GM23338 (cell line): ENCODE measurements around the gene SERPINI2. TPM values are rescaled to one million over a fixed set of nuclear protein-coding genes. Genes with fewer than 3 reads are reported as not detected.
A peak's percentile ranks its signal among the peaks of the same experiment; 100 is the strongest.

Source experiments
- ATAC-seq: fragments of 200-7000 bp; cut with Tn5 transposase; 3 replicates; pipeline ENCODE4 v1.9.1; 2020
- DNase-seq: peaks from one replicate; pipeline ENCODE4 v3.0.0-alpha.2; 2015; ENCODE audit warnings: low spot score
- H2AFZ ChIP-seq: fragments of 200-600 bp; sonication (generic); 2 replicates; pipeline ENCODE4 v1.8.0; 2016; ENCODE audit warnings: antibody characterized with exemption, mild to moderate bottlenecking, moderate library complexity
- H3F3A ChIP-seq: fragments of 200-600 bp; sonication (generic); replicated peaks from 2 replicates; pipeline ENCODE4 v1.8.0; 2017; ENCODE audit warnings: antibody characterized with exemption, mixed run types, low read depth
- H3K27ac ChIP-seq: fragments of 200-600 bp; sonication (generic); 2 replicates; pipeline ENCODE4 v1.6.1; 2016; ENCODE audit warnings: low read depth
- H3K27me3 ChIP-seq: fragments of 200-600 bp; sonication (generic); 2 replicates; pipeline ENCODE4 v1.8.0; 2016; ENCODE audit warnings: mild to moderate bottlenecking, mixed run types, moderate library complexity; ENCODE audit not compliant: insufficient read depth
- H3K36me3 ChIP-seq: fragments of 200-600 bp; sonication (generic); 2 replicates; pipeline ENCODE4 v1.8.0; 2016; ENCODE audit warnings: mild to moderate bottlenecking; ENCODE audit not compliant: insufficient read depth
- H3K4me1 ChIP-seq: fragments of 200-600 bp; sonication (generic); 2 replicates; pipeline ENCODE4 v1.8.0; 2016; ENCODE audit warnings: mild to moderate bottlenecking, moderate library complexity; ENCODE audit not compliant: insufficient read depth
- H3K4me2 ChIP-seq: fragments of 200-600 bp; sonication (generic); 2 replicates; pipeline ENCODE4 v1.7.1; 2017; ENCODE audit warnings: mixed run types
- H3K4me3 ChIP-seq: fragments of 200-600 bp; sonication (generic); 2 replicates; pipeline ENCODE4 v1.6.1; 2016; ENCODE audit warnings: mixed run types
- H3K79me2 ChIP-seq: fragments of 200-600 bp; sonication (generic); replicated peaks from 2 replicates; pipeline ENCODE4 v1.8.0; 2017; ENCODE audit warnings: mild to moderate bottlenecking; ENCODE audit not compliant: insufficient read depth
- H3K9me2 ChIP-seq: fragments of 200-600 bp; sonication (generic); 2 replicates; pipeline ENCODE4 v1.8.0; 2017; ENCODE audit not compliant: insufficient read depth
- H4K20me1 ChIP-seq: fragments of 200-600 bp; sonication (generic); replicated peaks from 2 replicates; pipeline ENCODE4 v1.8.0; 2017; ENCODE audit warnings: mild to moderate bottlenecking; ENCODE audit not compliant: insufficient read depth
- H3K27ac Mint-ChIP-seq: 2 replicates; pipeline ENCODE4 v1.8.0; 2020; ENCODE audit warnings: inconsistent platforms, mild to moderate bottlenecking, moderate library complexity, mixed read lengths
- H3K27me3 Mint-ChIP-seq: 3 replicates; pipeline ENCODE4 v1.8.0; 2022; ENCODE audit warnings: low read depth, mild to moderate bottlenecking, moderate library complexity, mixed read lengths, inconsistent platforms; ENCODE audit not compliant: insufficient read depth, poor library complexity
- H3K36me3 Mint-ChIP-seq: 3 replicates; pipeline ENCODE4 v1.8.0; 2021; ENCODE audit warnings: low read depth, mild to moderate bottlenecking, inconsistent platforms, moderate library complexity, mixed read lengths
- H3K4me1 Mint-ChIP-seq: 3 replicates; pipeline ENCODE4 v1.8.0; 2020; ENCODE audit warnings: mild to moderate bottlenecking, inconsistent platforms, mixed read lengths
- H3K4me3 Mint-ChIP-seq: 3 replicates; pipeline ENCODE4 v1.8.0; 2021; ENCODE audit warnings: moderate library complexity, mild to moderate bottlenecking, inconsistent platforms, mixed read lengths
- H3K9me3 Mint-ChIP-seq: 3 replicates; pipeline ENCODE4 v1.8.0; 2020; ENCODE audit warnings: moderate library complexity, mild to moderate bottlenecking, inconsistent platforms, mixed read lengths
- CREB1 ChIP-seq: fragments of 250-450 bp; sonication (Bioruptor Pico); IDR thresholded peaks from 2 replicates; pipeline ENCODE4 v1.5.0; 2020; ENCODE audit warnings: low read depth, mild to moderate bottlenecking, moderate library complexity
- EZH2 ChIP-seq: fragments of 200-600 bp; sonication (generic); IDR thresholded peaks from one replicate; pipeline ENCODE4 v1.8.0; 2017; ENCODE audit warnings: antibody characterized with exemption, mild to moderate bottlenecking, low read depth; ENCODE audit not compliant: unreplicated experiment
- EZH2phosphoT487 ChIP-seq: fragments of 200-600 bp; sonication (generic); IDR thresholded peaks from one replicate; pipeline ENCODE4 v1.8.1; 2018; ENCODE audit warnings: antibody characterized with exemption; ENCODE audit not compliant: unreplicated experiment
- JUNB ChIP-seq: IDR thresholded peaks from one replicate; pipeline ENCODE4 v1.6.1; 2016; ENCODE audit warnings: antibody characterized with exemption; ENCODE audit not compliant: unreplicated experiment
- NANOG ChIP-seq: IDR thresholded peaks from 2 replicates; pipeline ENCODE4 v1.6.1; 2016; ENCODE audit warnings: antibody characterized with exemption, borderline replicate concordance
- STAT1 ChIP-seq: IDR thresholded peaks from one replicate; pipeline ENCODE4 v1.6.1; 2016; ENCODE audit warnings: antibody characterized with exemption; ENCODE audit not compliant: unreplicated experiment
- ZNF114 ChIP-seq: fragments of 250-450 bp; sonication (Bioruptor Pico); IDR thresholded peaks from 2 replicates; pipeline ENCODE4 v1.5.0; 2020; ENCODE audit warnings: mild to moderate bottlenecking, moderate library complexity
- ZNF331 ChIP-seq: fragments of 250-450 bp; sonication (Bioruptor Pico); IDR thresholded peaks from 2 replicates; pipeline ENCODE4 v1.5.0; 2020; ENCODE audit warnings: low read depth, mild to moderate bottlenecking, moderate library complexity
- polyA plus RNA-seq: library from polyadenylated mRNA; unstranded; fragments of >200 nt; fragmentation: Nextera tagmentation; extraction: Ambion mirVana; gene quantifications from 2 replicates; pipeline ENCODE4 v1.2.1, GENCODE V29; 2016
- total RNA-seq: library from RNA; depleted of rRNA; stranded (reverse); fragments of >200 nt; shearing (Covaris generic); gene quantifications from 2 replicates; pipeline ENCODE4 v1.2.3, GENCODE V29; 2014
- TF ChIP-seq, protein P1 (sequence below): IDR thresholded peaks from one replicate; pipeline ENCODE4 v1.6.1; 2018; ENCODE audit warnings: antibody characterized with exemption; ENCODE audit not compliant: unreplicated experiment
- TF ChIP-seq, protein P2 (sequence below), 2 experiments: fragments of 200-600 bp in 1 of 2; sonication (generic) in 1 of 2; conservative IDR thresholded peaks; 2 replicates each; pipeline versions ENCODE4 v1.5.1 to v1.6.1; 2016 to 2017; ENCODE audit warnings: antibody characterized with exemption in 2 of 2, low read depth in 2 of 2, mild to moderate bottlenecking in 2 of 2, moderate library complexity in 1 of 2
- TF ChIP-seq, protein P3 (sequence below): IDR thresholded peaks from 2 replicates; pipeline ENCODE4 v1.6.1; 2016; ENCODE audit warnings: antibody characterized with exemption

SERPINI2 gene
- total and polyA plus RNA-seq, 2 experiments from 2014 or later = 0.68 to 2.5 TPM

GRCh38 chr3:167456157-167456799 lies 17.6 kb downstream of the SERPINI2 start:
- H4K20me1 ChIP-seq = no peaks in the 10 kb centered on the region
- Mint-ChIP-seq H3K27ac (peak overlapping the region; percentile 65; the same call in 1 of the 2 replicates), H3K4me1 (peaks cover 43% of the 10 kb centered on the region), H3K36me3 (no peaks in the 10 kb centered on the region), H3K27me3 (no peaks in the 10 kb centered on the region), H3K9me3 (no peaks in the 10 kb centered on the region), H3K4me3 (no peak overlapping the region)
- no peak overlapping the region for H3K4me2 ChIP-seq
- H3K27me3 ChIP-seq = no peaks in the 10 kb centered on the region
- H3K4me3 ChIP-seq = no peak overlapping the region
- no peak for ATAC-seq
- no peaks in the 10 kb centered on the region for H3K79me2 ChIP-seq
- no peak for DNase-seq
- peaks cover 56% of the 10 kb centered on the region for H3K4me1 ChIP-seq
- H3K27ac ChIP-seq = no peak overlapping the region
- no peak for TF ChIP-seq ZNF114 (CRISPR knock-in tag)
- TF ChIP-seq EZH2phosphoT487 = no peak
- TF ChIP-seq NANOG = no peak
- TF ChIP-seq CREB1 (CRISPR knock-in tag) = no peak
- TF ChIP-seq, protein P1, sequence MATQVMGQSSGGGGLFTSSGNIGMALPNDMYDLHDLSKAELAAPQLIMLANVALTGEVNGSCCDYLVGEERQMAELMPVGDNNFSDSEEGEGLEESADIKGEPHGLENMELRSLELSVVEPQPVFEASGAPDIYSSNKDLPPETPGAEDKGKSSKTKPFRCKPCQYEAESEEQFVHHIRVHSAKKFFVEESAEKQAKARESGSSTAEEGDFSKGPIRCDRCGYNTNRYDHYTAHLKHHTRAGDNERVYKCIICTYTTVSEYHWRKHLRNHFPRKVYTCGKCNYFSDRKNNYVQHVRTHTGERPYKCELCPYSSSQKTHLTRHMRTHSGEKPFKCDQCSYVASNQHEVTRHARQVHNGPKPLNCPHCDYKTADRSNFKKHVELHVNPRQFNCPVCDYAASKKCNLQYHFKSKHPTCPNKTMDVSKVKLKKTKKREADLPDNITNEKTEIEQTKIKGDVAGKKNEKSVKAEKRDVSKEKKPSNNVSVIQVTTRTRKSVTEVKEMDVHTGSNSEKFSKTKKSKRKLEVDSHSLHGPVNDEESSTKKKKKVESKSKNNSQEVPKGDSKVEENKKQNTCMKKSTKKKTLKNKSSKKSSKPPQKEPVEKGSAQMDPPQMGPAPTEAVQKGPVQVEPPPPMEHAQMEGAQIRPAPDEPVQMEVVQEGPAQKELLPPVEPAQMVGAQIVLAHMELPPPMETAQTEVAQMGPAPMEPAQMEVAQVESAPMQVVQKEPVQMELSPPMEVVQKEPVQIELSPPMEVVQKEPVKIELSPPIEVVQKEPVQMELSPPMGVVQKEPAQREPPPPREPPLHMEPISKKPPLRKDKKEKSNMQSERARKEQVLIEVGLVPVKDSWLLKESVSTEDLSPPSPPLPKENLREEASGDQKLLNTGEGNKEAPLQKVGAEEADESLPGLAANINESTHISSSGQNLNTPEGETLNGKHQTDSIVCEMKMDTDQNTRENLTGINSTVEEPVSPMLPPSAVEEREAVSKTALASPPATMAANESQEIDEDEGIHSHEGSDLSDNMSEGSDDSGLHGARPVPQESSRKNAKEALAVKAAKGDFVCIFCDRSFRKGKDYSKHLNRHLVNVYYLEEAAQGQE = no peak
- no peak for TF ChIP-seq EZH2
- TF ChIP-seq ZNF331 = no peak
- TF ChIP-seq, protein P2, sequence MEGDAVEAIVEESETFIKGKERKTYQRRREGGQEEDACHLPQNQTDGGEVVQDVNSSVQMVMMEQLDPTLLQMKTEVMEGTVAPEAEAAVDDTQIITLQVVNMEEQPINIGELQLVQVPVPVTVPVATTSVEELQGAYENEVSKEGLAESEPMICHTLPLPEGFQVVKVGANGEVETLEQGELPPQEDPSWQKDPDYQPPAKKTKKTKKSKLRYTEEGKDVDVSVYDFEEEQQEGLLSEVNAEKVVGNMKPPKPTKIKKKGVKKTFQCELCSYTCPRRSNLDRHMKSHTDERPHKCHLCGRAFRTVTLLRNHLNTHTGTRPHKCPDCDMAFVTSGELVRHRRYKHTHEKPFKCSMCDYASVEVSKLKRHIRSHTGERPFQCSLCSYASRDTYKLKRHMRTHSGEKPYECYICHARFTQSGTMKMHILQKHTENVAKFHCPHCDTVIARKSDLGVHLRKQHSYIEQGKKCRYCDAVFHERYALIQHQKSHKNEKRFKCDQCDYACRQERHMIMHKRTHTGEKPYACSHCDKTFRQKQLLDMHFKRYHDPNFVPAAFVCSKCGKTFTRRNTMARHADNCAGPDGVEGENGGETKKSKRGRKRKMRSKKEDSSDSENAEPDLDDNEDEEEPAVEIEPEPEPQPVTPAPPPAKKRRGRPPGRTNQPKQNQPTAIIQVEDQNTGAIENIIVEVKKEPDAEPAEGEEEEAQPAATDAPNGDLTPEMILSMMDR (conservative IDR thresholded peaks at IDR 0.05; ENCODE audit: low read depth in 2 of 2) = no peak
- no peaks in the 10 kb centered on the region for H3K36me3 ChIP-seq
- H3F3A ChIP-seq = no peaks in the 10 kb centered on the region
- no peak overlapping the region for H2AFZ ChIP-seq
- H3K9me2 ChIP-seq = no peaks in the 10 kb centered on the region; the same call in 1 of the 2 replicates

GRCh38 chr3:167453815-167454214 lies 20.0 kb downstream of the SERPINI2 start:
- no peak overlapping the region for H3K4me3 ChIP-seq
- no peaks in the 10 kb centered on the region for H3K27me3 ChIP-seq
- no peaks in the 10 kb centered on the region for H3K79me2 ChIP-seq
- no peak for DNase-seq
- H3K4me2 ChIP-seq = peak overlapping the region; percentile 30
- H3K9me2 ChIP-seq = no peaks in the 10 kb centered on the region; the same call in 1 of the 2 replicates
- H2AFZ ChIP-seq = peak overlapping the region; percentile 4; the same call in 1 of the 2 replicates
- H3K27ac ChIP-seq = no peak overlapping the region
- peaks cover 51% of the 10 kb centered on the region for H3K4me1 ChIP-seq
- no peak for ATAC-seq
- H3K36me3 ChIP-seq = no peaks in the 10 kb centered on the region
- Mint-ChIP-seq H3K27ac (peak overlapping the region; percentile 68), H3K9me3 (no peaks in the 10 kb centered on the region), H3K36me3 (no peaks in the 10 kb centered on the region), H3K27me3 (no peaks in the 10 kb centered on the region), H3K4me3 (no peak overlapping the region), H3K4me1 (peaks cover 40% of the 10 kb centered on the region)
- no peaks in the 10 kb centered on the region for H3F3A ChIP-seq
- H4K20me1 ChIP-seq = no peaks in the 10 kb centered on the region
- TF ChIP-seq JUNB (no peak), STAT1 (no peak), EZH2 (no peak)
- TF ChIP-seq, protein P3, sequence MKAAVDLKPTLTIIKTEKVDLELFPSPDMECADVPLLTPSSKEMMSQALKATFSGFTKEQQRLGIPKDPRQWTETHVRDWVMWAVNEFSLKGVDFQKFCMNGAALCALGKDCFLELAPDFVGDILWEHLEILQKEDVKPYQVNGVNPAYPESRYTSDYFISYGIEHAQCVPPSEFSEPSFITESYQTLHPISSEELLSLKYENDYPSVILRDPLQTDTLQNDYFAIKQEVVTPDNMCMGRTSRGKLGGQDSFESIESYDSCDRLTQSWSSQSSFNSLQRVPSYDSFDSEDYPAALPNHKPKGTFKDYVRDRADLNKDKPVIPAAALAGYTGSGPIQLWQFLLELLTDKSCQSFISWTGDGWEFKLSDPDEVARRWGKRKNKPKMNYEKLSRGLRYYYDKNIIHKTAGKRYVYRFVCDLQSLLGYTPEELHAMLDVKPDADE = no peak
- TF ChIP-seq, protein P2 (conservative IDR thresholded peaks at IDR 0.05; ENCODE audit: low read depth in 2 of 2) = no peak
